ENCODE data around the gene BCKDHB.

The BCKDHB gene

DNA sequence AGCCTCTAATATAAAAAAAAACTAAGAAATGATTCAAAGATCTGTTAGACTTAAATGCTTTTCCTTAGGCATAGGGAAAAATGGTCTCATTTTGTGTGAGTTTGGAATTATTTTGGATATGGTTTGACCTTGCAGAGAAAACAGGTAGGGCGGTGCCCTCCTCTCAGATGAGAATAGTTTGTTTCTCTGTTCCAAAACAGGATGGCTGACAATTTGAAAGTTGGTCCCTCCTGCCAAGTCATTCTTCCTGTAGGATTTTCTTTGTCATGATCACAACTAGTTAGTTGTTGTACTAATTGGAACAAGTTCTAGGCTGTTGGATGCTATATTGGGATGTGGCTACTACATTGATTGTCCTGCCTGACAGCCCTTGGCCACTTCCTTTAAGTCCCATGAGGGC lies 108.6 kb downstream of the BCKDHB start:
- DNase-seq (ENCODE audit: extremely low read depth, insufficient read length) = no peak
- Histone ChIP-seq H3K27me3 (replicated peaks; ENCODE audit: control insufficient read depth, insufficient read depth, low read length) (no peaks in the 10 kb centered on the region), H3K36me3 (ENCODE audit: control insufficient read depth, insufficient read depth, low read length) (no peaks in the 10 kb centered on the region), H3K4me3 (replicated peaks; ENCODE audit: low read depth, low read length) (no peak overlapping the region)
- TF ChIP-seq, protein P1, sequence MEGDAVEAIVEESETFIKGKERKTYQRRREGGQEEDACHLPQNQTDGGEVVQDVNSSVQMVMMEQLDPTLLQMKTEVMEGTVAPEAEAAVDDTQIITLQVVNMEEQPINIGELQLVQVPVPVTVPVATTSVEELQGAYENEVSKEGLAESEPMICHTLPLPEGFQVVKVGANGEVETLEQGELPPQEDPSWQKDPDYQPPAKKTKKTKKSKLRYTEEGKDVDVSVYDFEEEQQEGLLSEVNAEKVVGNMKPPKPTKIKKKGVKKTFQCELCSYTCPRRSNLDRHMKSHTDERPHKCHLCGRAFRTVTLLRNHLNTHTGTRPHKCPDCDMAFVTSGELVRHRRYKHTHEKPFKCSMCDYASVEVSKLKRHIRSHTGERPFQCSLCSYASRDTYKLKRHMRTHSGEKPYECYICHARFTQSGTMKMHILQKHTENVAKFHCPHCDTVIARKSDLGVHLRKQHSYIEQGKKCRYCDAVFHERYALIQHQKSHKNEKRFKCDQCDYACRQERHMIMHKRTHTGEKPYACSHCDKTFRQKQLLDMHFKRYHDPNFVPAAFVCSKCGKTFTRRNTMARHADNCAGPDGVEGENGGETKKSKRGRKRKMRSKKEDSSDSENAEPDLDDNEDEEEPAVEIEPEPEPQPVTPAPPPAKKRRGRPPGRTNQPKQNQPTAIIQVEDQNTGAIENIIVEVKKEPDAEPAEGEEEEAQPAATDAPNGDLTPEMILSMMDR (IDR thresholded peaks at IDR 0.05; ENCODE audit: insufficient read depth, low read length, poor library complexity, severe bottlenecking) = no peak

- Histone ChIP-seq H3K36me3 (ENCODE audit: control insufficient read depth, insufficient read depth, low read length) (no peaks in the 10 kb centered on the region), H3K4me3 (replicated peaks; ENCODE audit: low read depth, low read length) (no peak overlapping the region), H3K27me3 (replicated peaks; ENCODE audit: control insufficient read depth, insufficient read depth, low read length) (no peaks in the 10 kb centered on the region)
- TF ChIP-seq, protein P1 (IDR thresholded peaks at IDR 0.05; ENCODE audit: insufficient read depth, low read length, poor library complexity, severe bottlenecking) = no peak
- no peak for DNase-seq (ENCODE audit: extremely low read depth, insufficient read length)
These were observed 111.3 kb downstream of the BCKDHB start for GRCh38 chr6:80217794-80218193.

DNA sequence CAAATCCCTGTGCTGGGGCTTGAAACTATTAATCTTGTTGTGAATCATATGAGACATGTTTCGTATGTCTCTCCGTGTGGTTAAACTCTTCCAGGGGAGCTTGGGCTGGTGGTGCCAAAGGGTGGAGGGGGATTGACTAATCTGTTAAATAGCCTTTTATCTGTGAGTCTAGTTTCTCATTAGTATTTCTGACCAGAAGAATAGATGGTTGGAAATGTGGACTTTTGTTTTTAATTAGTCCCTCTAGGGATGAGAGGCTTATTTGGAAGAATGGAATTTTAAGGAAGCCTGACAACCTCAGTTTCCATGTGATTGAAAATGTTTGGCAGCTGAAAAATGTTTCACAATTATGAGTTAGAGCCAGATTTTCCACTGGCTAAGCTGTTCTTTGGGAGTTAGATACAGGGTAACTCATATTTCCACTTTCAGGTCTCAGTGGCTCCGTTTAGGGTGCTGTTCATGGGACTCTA lies 117.3 kb downstream of the BCKDHB start:
- Histone ChIP-seq H3K4me3 (replicated peaks; ENCODE audit: low read depth, low read length) (no peak overlapping the region), H3K27me3 (replicated peaks; ENCODE audit: control insufficient read depth, insufficient read depth, low read length) (no peaks in the 10 kb centered on the region), H3K36me3 (ENCODE audit: control insufficient read depth, insufficient read depth, low read length) (no peaks in the 10 kb centered on the region; the same call in 1 of the 2 replicates)
- TF ChIP-seq, protein P1 (IDR thresholded peaks at IDR 0.05; ENCODE audit: insufficient read depth, low read length, poor library complexity, severe bottlenecking) = no peak
- no peak for DNase-seq (ENCODE audit: extremely low read depth, insufficient read length)

GRCh38 chr6:80226151-80226550 lies 119.7 kb downstream of the BCKDHB start:
- Histone ChIP-seq H3K36me3 (ENCODE audit: control insufficient read depth, insufficient read depth, low read length) (no peaks in the 10 kb centered on the region; the same call in 1 of the 2 replicates), H3K4me3 (replicated peaks; ENCODE audit: low read depth, low read length) (no peak overlapping the region), H3K27me3 (replicated peaks; ENCODE audit: control insufficient read depth, insufficient read depth, low read length) (no peaks in the 10 kb centered on the region)
- DNase-seq (ENCODE audit: extremely low read depth, insufficient read length) = no peak
- TF ChIP-seq, protein P1 (IDR thresholded peaks at IDR 0.05; ENCODE audit: insufficient read depth, low read length, poor library complexity, severe bottlenecking) = no peak

- no peak overlapping the region for H3K4me3 ChIP-seq (replicated peaks; ENCODE audit: low read depth, low read length)
- no peaks in the 10 kb centered on the region; the same call in 1 of the 2 replicates for H3K36me3 ChIP-seq (ENCODE audit: control insufficient read depth, insufficient read depth, low read length)
- no peak for DNase-seq (ENCODE audit: extremely low read depth, insufficient read length)
- no peaks in the 10 kb centered on the region for H3K27me3 ChIP-seq (replicated peaks; ENCODE audit: control insufficient read depth, insufficient read depth, low read length)
- TF ChIP-seq, protein P1 (IDR thresholded peaks at IDR 0.05; ENCODE audit: insufficient read depth, low read length, poor library complexity, severe bottlenecking) = no peak
These were observed 120.2 kb downstream of the BCKDHB start for GRCh38 chr6:80226699-80227098.

- Histone ChIP-seq H3K36me3 (ENCODE audit: control insufficient read depth, insufficient read depth, low read length) (no peaks in the 10 kb centered on the region; the same call in 1 of the 2 replicates), H3K4me3 (replicated peaks; ENCODE audit: low read depth, low read length) (no peak overlapping the region), H3K27me3 (replicated peaks; ENCODE audit: control insufficient read depth, insufficient read depth, low read length) (no peaks in the 10 kb centered on the region)
- TF ChIP-seq, protein P1 (IDR thresholded peaks at IDR 0.05; ENCODE audit: insufficient read depth, low read length, poor library complexity, severe bottlenecking) = no peak
- no peak for DNase-seq (ENCODE audit: extremely low read depth, insufficient read length)
These were observed 121.2 kb downstream of the BCKDHB start for GRCh38 chr6:80227545-80228105.

All from GM06990 (cell line).